ENCODE measurements around the gene PLA2G4D.

Gene PLA2G4D

GRCh38 chr15:42094512-42094963 is at the start of gene PLA2G4D:
PLA2G4D (minus strand) TSS chr15:42094562; CDS start chr15:42094459, 103 bp downstream.
- DNase-seq, result peak; percentile 85 to 92

GRCh38 chr15:42143356-42143755 is 49.0 kb upstream of the PLA2G4D start:
- DNase-seq, result no peak

- no peak for DNase-seq
Observed at GRCh38 chr15:42141795-42142667, 47.7 kb upstream of the PLA2G4D start.

- no peak for DNase-seq
Observed at GRCh38 chr15:42141246-42141645, 46.9 kb upstream of the PLA2G4D start.

GRCh38 chr15:42140383-42141070 is 46.2 kb upstream of the PLA2G4D start:
- no peak for DNase-seq

- no peak for DNase-seq
Observed at GRCh38 chr15:42139596-42139995, 45.2 kb upstream of the PLA2G4D start.

- DNase-seq, result no peak
Observed at GRCh38 chr15:42138968-42139386, 44.6 kb upstream of the PLA2G4D start.

- no peak for DNase-seq
Observed at GRCh38 chr15:42138411-42138810, 44.0 kb upstream of the PLA2G4D start.

GRCh38 chr15:42137461-42138261 is 43.3 kb upstream of the PLA2G4D start:
- DNase-seq, result no peak

- no peak for DNase-seq
Observed at GRCh38 chr15:42136513-42136912, 42.2 kb upstream of the PLA2G4D start.

- no peak for DNase-seq
Observed at GRCh38 chr15:42135351-42135750, 41.0 kb upstream of the PLA2G4D start.

GRCh38 chr15:42134617-42135245 is 40.4 kb upstream of the PLA2G4D start:
- DNase-seq, result no peak

GRCh38 chr15:42133886-42134502 is 39.6 kb upstream of the PLA2G4D start:
- peak; percentile 14 to 38 for DNase-seq

- DNase-seq, result no peak
Observed at GRCh38 chr15:42133356-42133755, 39.0 kb upstream of the PLA2G4D start.

- peak; percentile 45 to 54 for DNase-seq
Observed at GRCh38 chr15:42131826-42132806, 37.8 kb upstream of the PLA2G4D start.

GRCh38 chr15:42131006-42131405 is 36.6 kb upstream of the PLA2G4D start:
- DNase-seq, result no peak

- DNase-seq, result no peak
Observed at GRCh38 chr15:42130246-42130986, 36.1 kb upstream of the PLA2G4D start.

- DNase-seq, result no peak
Observed at GRCh38 chr15:42129364-42129763, 35.0 kb upstream of the PLA2G4D start.

- DNase-seq, result no peak
Observed at GRCh38 chr15:42128476-42128875, 34.1 kb upstream of the PLA2G4D start.

- no peak for DNase-seq
Observed at GRCh38 chr15:42123546-42123945, 29.2 kb upstream of the PLA2G4D start.
